LNCaP clone FGC (cell line): ENCODE measurements around the gene OTOG.

Experiments used
- DNase-seq: peaks from one replicate; pipeline ENCODE4 v3.0.0-alpha.2; 2011; ENCODE audit warnings: low read depth
- H3K4me3 ChIP-seq: 2 replicates; pipeline ENCODE4 v1.5.1; 2011; ENCODE audit warnings: mild to moderate bottlenecking, low read depth, low read length, control low read depth
- CTCF ChIP-seq: IDR thresholded peaks from 2 replicates; pipeline ENCODE4 v1.5.1; 2012; ENCODE audit warnings: mild to moderate bottlenecking; ENCODE audit not compliant: control insufficient read depth, insufficient read depth; ENCODE audit errors: extremely low read depth

OTOG gene

DNA sequence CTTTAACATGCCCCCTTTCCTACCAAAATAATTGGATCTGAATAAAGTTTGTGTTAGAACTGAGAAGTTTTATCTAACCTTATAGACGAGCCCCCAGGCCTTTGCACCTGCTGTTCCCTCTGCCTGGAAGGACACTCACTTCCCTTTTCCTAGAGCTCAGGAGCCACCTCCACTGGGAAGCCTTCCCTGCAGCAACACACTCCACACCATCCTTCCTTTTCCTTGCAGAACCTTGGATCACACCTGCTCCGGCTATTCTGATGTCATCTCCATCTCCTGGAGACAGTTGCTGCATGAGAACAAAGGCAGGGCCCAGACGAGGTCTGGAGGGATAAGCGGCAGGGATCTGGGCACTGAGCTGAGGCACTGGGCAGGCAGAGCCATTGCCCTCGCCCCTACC, 149.7 kb downstream of the OTOG start:
- no peak for DNase-seq
- TF ChIP-seq CTCF, result no peak
- H3K4me3 ChIP-seq, result no peak overlapping the region
